ENCODE data around the gene ABCA4. TPM values are rescaled to one million over a fixed set of nuclear protein-coding genes. Genes with fewer than 3 reads are reported as not detected.

ABCA4 gene
- total RNA-seq, 1 experiment from 2014 or later: 0.11 TPM

DNA sequence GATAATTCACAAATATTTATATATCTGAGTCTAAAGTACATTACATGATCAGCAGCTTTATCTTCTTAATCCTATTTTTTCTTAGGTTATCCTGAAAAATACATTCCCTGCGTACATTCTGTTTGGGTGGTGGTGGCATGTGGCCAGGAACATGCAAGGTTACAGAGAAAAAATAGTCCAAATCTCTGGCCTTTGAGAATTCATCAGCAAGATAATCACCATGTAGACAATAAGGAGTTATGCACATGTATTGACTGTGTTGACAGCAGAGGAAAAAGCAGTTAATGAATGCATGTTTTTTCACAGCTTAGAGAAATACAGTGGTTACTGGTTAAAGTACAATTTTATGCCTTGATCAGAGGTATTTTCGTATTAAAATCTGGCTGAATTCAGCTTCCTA is 49.0 kb downstream of the ABCA4 start:
- H3K27me3 ChIP-seq (replicated peaks): no peaks in the 10 kb centered on the region
- no peaks in the 10 kb centered on the region for H3K9me3 ChIP-seq (replicated peaks)
- no peaks in the 10 kb centered on the region for H3K36me3 ChIP-seq
- H3K4me3 ChIP-seq: no peak overlapping the region
- no peak for DNase-seq (ENCODE audit: low read depth in 1 of 2, low spot score in 2 of 2)
- H3K4me1 ChIP-seq (replicated peaks): peaks cover 35% of the 10 kb centered on the region
- H3K27ac ChIP-seq: no peak overlapping the region

GRCh38 chr1:94071391-94071790 is 49.6 kb downstream of the ABCA4 start:
- H3K4me1 ChIP-seq (replicated peaks): peaks cover 35% of the 10 kb centered on the region
- no peaks in the 10 kb centered on the region for H3K9me3 ChIP-seq (replicated peaks)
- no peaks in the 10 kb centered on the region for H3K27me3 ChIP-seq (replicated peaks)
- H3K4me3 ChIP-seq: no peak overlapping the region
- no peak for DNase-seq (ENCODE audit: low read depth in 1 of 2, low spot score in 2 of 2)
- no peak overlapping the region for H3K27ac ChIP-seq
- H3K36me3 ChIP-seq: no peaks in the 10 kb centered on the region

DNA sequence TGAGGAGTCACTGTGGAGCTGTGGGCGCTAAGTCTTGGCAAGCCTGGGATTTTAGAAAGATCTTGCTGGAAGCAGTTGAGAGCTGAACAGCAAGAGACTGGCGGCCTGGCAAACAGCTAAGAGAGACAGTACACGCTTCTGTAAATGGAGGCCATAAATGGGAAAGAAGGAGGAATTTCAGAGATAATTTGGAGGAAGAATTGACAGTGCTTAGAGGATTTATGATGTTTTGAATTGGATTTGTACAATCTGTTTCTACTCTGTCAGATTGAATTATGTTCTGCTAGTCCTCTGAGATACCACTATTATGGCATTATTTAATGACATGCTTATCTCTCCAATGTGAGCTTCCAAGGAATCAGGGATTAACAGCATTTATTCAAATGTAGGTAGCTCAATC is 50.1 kb downstream of the ABCA4 start:
- H3K27ac ChIP-seq: no peak overlapping the region
- H3K36me3 ChIP-seq: no peaks in the 10 kb centered on the region

DNA sequence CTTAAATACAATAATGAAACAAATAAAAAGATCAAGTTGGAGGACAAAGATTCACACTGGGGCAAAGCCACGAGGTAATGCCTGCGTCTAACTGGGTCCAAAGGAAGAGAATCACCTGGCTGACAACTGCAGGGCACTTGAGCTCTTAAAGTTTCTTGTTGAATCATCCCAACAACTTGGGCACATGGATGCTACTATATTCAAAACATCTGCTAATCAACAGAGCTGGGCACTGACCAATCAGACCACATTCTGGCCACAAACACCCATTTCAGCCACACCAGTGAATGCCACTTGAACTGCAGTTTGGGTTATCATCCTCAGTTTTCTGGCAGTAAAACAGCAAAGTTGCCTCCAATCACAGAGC is 51.0 kb downstream of the ABCA4 start:
- Histone ChIP-seq H3K27ac (peak overlapping the region; percentile 74), H3K4me3 (no peak overlapping the region), H3K4me1 (replicated peaks) (peaks cover 35% of the 10 kb centered on the region), H3K9me3 (replicated peaks) (no peaks in the 10 kb centered on the region), H3K27me3 (replicated peaks) (no peaks in the 10 kb centered on the region), H3K36me3 (no peaks in the 10 kb centered on the region)
- no peak for DNase-seq (ENCODE audit: low read depth in 1 of 2, low spot score in 2 of 2)

More for the DNA sequence above, 50.1 kb downstream of the ABCA4 start:
- Histone ChIP-seq H3K4me1 (replicated peaks) (peaks cover 35% of the 10 kb centered on the region), H3K9me3 (replicated peaks) (no peaks in the 10 kb centered on the region), H3K4me3 (no peak overlapping the region), H3K27me3 (replicated peaks) (no peaks in the 10 kb centered on the region)
- no peak for DNase-seq (ENCODE audit: low read depth in 1 of 2, low spot score in 2 of 2)

- Histone ChIP-seq H3K9me3 (replicated peaks) (no peaks in the 10 kb centered on the region), H3K36me3 (no peaks in the 10 kb centered on the region), H3K4me3 (no peak overlapping the region), H3K4me1 (replicated peaks) (peaks cover 35% of the 10 kb centered on the region), H3K27ac (peak overlapping the region; percentile 74), H3K27me3 (replicated peaks) (no peaks in the 10 kb centered on the region)
- peak; percentile 67 to 83 for DNase-seq (ENCODE audit: low read depth in 1 of 2, low spot score in 2 of 2)
Measured at GRCh38 chr1:94068999-94069918, 51.7 kb downstream of the ABCA4 start.

DNA sequence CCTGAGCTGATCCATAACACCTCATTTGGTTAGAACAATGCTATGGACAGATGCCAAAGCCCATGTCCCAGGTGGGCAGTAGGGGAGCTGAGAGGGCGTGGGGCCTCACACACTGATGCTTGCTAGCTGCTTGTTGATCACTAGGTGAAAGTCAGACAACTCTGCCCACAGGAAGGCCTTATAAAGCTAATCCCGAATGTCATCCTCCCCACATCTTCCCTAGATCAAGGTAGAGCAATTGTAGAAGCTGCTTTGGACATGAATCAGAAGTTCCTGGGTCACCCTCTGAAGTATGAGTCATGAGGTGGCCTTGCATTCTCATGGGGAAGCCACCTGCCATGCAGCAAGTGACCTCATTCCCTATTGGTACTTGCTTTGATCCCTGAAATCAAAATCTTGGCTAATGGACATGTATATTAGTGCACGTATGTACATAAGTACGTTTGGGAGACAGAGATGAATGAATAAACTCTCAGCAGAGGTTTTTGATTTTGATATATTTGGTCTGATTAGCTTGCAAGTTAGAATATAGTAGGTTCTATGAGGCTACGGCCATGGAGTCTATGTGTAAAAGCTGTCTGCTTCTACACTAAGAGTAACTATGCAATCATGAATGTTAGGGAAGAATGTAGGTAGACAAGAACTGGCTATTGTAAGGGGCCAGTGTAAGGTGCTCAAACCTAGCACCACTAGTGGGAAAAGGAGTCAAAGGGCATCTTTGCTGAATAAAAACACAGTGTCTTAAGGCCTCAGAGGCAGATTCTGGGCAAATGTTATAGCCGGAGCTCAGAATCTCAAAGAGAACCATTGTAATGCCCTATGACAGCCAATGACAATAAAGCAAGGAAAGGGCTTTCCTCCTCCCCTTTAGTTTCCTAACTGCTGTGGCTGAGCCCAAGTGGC is 52.6 kb downstream of the ABCA4 start:
- H3K4me3 ChIP-seq: no peak overlapping the region
- H3K27ac ChIP-seq: peak overlapping the region; percentile 74
- DNase-seq (ENCODE audit: low read depth in 1 of 2, low spot score in 2 of 2): peak; percentile 55 to 58
- no peaks in the 10 kb centered on the region for H3K27me3 ChIP-seq (replicated peaks)
- H3K9me3 ChIP-seq (replicated peaks): no peaks in the 10 kb centered on the region
- H3K36me3 ChIP-seq: no peaks in the 10 kb centered on the region
- H3K4me1 ChIP-seq (replicated peaks): peaks cover 38% of the 10 kb centered on the region

GRCh38 chr1:94067196-94067595 is 53.8 kb downstream of the ABCA4 start:
- Histone ChIP-seq H3K27ac (peak overlapping the region; percentile 17; the same call in 1 of the 2 replicates), H3K36me3 (no peaks in the 10 kb centered on the region), H3K4me1 (replicated peaks) (peaks cover 46% of the 10 kb centered on the region), H3K27me3 (replicated peaks) (no peaks in the 10 kb centered on the region), H3K9me3 (replicated peaks) (no peaks in the 10 kb centered on the region), H3K4me3 (no peak overlapping the region)
- no peak for DNase-seq (ENCODE audit: low read depth in 1 of 2, low spot score in 2 of 2)

- DNase-seq (ENCODE audit: low read depth in 1 of 2, low spot score in 2 of 2): peak in 1 of 2 experiments; percentile 39
- H3K36me3 ChIP-seq: no peaks in the 10 kb centered on the region
- no peaks in the 10 kb centered on the region for H3K9me3 ChIP-seq (replicated peaks)
- H3K27me3 ChIP-seq (replicated peaks): no peaks in the 10 kb centered on the region
- H3K4me3 ChIP-seq: no peak overlapping the region
- H3K27ac ChIP-seq: no peak overlapping the region
- peaks cover 40% of the 10 kb centered on the region for H3K4me1 ChIP-seq (replicated peaks)
Measured at GRCh38 chr1:94063379-94063778, 57.6 kb downstream of the ABCA4 start.

DNA sequence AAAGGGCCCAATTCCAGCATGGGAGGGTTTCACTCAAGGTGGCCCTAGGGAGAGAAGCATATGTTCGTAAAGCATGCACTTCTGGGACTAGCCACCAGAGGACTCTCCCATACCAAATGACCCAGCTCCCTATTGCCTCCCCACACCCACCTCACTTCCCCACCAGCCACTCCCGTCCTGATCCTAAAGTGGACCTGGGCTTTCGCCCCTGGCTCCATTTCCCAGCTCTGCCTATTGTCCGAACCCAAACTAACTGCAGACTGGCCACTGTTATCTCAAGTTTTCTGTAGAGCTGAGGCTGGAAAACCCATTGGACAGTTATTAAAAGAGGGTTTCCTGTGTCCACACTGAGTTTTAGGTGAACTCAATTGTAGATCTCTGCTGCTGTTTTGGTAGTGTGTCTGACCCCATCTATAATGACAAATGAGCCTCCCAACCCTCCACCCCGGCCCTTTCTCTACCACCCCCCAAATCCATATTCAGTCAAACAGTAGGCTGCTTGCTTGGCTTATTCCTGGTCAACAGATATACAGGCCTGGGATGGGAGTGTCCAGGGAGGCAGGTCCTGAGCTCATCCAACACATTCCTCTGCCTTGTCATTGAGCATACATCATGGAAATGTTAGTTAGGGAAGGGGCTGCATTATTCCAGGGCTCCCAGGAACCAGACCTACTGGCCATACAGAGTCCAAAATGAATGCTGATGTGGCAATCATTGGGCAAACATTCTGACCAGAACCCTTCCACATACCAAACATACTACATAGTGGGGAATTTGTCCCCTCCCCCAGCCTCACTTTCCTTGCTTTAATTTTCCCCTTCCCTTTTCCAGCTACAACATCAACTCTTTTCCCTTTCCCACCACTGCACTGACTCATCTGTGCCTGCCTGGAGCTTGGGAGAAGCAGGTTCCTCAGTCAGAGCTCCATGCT is 59.2 kb downstream of the ABCA4 start:
- peak overlapping the region; percentile 27; the same call in 1 of the 2 replicates for H3K27ac ChIP-seq
- no peak overlapping the region for H3K4me3 ChIP-seq
- DNase-seq (ENCODE audit: low read depth in 1 of 2, low spot score in 2 of 2): peak; percentile 66 to 82
- no peaks in the 10 kb centered on the region for H3K27me3 ChIP-seq (replicated peaks)
- H3K36me3 ChIP-seq: no peaks in the 10 kb centered on the region
- no peaks in the 10 kb centered on the region for H3K9me3 ChIP-seq (replicated peaks)
- H3K4me1 ChIP-seq (replicated peaks): peaks cover 27% of the 10 kb centered on the region

- Histone ChIP-seq H3K4me1 (replicated peaks) (peaks cover 29% of the 10 kb centered on the region), H3K4me3 (no peak overlapping the region), H3K36me3 (no peaks in the 10 kb centered on the region), H3K27me3 (replicated peaks) (no peaks in the 10 kb centered on the region), H3K9me3 (replicated peaks) (no peaks in the 10 kb centered on the region), H3K27ac (no peak overlapping the region)
- DNase-seq (ENCODE audit: low read depth in 1 of 2, low spot score in 2 of 2): no peak
Measured at GRCh38 chr1:94060720-94061119, 60.2 kb downstream of the ABCA4 start.

- Histone ChIP-seq H3K36me3 (no peaks in the 10 kb centered on the region), H3K27ac (no peak overlapping the region), H3K4me1 (replicated peaks) (peaks cover 35% of the 10 kb centered on the region), H3K4me3 (no peak overlapping the region), H3K9me3 (replicated peaks) (no peaks in the 10 kb centered on the region), H3K27me3 (replicated peaks) (no peaks in the 10 kb centered on the region)
- no peak for DNase-seq (ENCODE audit: low read depth in 1 of 2, low spot score in 2 of 2)
Measured at GRCh38 chr1:94058766-94059165, 62.2 kb downstream of the ABCA4 start.

- Histone ChIP-seq H3K4me3 (no peak overlapping the region), H3K36me3 (no peaks in the 10 kb centered on the region), H3K4me1 (replicated peaks) (peaks cover 22% of the 10 kb centered on the region), H3K9me3 (replicated peaks) (no peaks in the 10 kb centered on the region), H3K27ac (no peak overlapping the region), H3K27me3 (replicated peaks) (no peaks in the 10 kb centered on the region)
- no peak for DNase-seq (ENCODE audit: low read depth in 1 of 2, low spot score in 2 of 2)
Measured at GRCh38 chr1:94056996-94057395, 64.0 kb downstream of the ABCA4 start.

GRCh38 chr1:94056171-94056570 is 64.8 kb downstream of the ABCA4 start:
- Histone ChIP-seq H3K4me3 (no peak overlapping the region), H3K27me3 (replicated peaks) (no peaks in the 10 kb centered on the region), H3K27ac (no peak overlapping the region), H3K9me3 (replicated peaks) (no peaks in the 10 kb centered on the region), H3K4me1 (replicated peaks) (peaks cover 18% of the 10 kb centered on the region), H3K36me3 (no peaks in the 10 kb centered on the region)
- no peak for DNase-seq (ENCODE audit: low read depth in 1 of 2, low spot score in 2 of 2)
